Measurements from ENCODE around the gene SMAD6.

Gene SMAD6

GRCh38 chr15:66670175-66670574 is 31.9 kb upstream of the SMAD6 start:
- Mint-ChIP-seq H3K4me3 (no peak overlapping the region), H3K9me3 (no peaks in the 10 kb centered on the region)

DNA sequence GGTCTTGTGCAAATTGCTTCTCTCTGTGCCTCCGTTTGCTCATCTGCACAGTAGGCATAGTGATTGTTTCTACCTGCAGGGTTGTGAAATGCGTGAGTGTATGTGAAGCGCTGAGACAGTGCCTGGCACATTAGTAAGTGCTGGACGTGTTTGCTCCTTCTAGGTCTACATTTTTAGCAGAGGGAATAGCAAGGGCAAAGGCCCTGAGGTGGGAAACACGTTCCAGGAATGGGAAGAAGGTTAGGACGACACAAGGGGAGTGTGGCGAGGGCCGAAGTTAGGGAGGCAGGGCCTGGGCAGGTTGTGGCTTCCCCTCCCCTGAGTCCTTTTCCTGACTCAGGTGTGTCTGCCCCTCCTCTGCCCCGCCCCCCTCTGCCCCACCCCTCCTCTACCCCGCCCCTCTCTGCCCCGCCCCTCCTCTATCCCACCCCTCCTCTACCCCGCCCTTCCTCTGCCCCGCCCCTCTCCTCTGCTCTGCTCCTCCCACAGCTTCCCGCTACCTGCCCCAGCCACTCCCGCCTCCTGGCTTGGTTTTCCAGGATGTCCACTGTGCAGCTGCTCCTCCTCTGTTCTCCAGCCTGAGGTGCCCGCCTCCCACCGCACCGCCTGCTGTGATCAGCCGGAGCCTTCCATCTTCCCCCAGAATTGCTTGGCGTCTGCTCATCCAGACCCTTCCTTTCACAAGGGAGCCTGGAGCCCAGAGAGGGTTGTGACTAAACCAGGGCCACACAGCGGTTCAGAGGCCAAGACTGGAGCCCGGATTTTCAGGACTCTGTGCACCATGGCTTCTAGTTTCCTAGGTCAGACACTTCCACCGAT is 31.1 kb upstream of the SMAD6 start:
- H3K4me3 Mint-ChIP-seq: no peak overlapping the region
- H3K27me3 Mint-ChIP-seq: no peaks in the 10 kb centered on the region
- no peaks in the 10 kb centered on the region for H3K36me3 Mint-ChIP-seq
- no peaks in the 10 kb centered on the region for H3K9me3 Mint-ChIP-seq
- peaks cover 23% of the 10 kb centered on the region for H3K4me1 Mint-ChIP-seq
- H3K27ac Mint-ChIP-seq: no peak overlapping the region

More at GRCh38 chr15:66670175-66670574, 31.9 kb upstream of the SMAD6 start:
- Mint-ChIP-seq H3K4me1 (peaks cover 19% of the 10 kb centered on the region), H3K36me3 (no peaks in the 10 kb centered on the region), H3K27ac (no peak overlapping the region), H3K27me3 (no peaks in the 10 kb centered on the region)

DNA sequence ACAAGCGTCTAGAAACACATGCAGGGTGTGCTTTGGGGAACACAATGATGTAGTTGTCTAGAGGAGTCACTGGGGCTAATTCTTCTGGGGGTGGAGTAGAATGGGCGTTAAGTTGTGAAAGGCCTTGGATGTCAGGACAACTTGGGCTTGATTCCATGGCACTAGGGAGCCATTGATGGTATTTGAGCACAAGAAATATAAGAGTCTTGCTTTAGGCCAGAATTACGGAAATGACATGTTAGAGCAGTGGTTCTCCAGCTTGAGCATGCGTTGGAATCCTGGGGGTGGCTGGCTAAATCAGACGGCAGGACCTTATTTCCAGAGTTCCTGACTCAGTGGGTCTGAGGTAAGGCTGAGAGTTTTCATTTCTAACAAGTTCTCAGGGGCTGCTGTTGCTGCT is 29.2 kb upstream of the SMAD6 start:
- H3K27me3 Mint-ChIP-seq: no peaks in the 10 kb centered on the region
- H3K9me3 Mint-ChIP-seq: no peaks in the 10 kb centered on the region
- no peaks in the 10 kb centered on the region for H3K36me3 Mint-ChIP-seq
- H3K27ac Mint-ChIP-seq: no peak overlapping the region
- no peak overlapping the region for H3K4me3 Mint-ChIP-seq
- H3K4me1 Mint-ChIP-seq: peaks cover 23% of the 10 kb centered on the region

DNA sequence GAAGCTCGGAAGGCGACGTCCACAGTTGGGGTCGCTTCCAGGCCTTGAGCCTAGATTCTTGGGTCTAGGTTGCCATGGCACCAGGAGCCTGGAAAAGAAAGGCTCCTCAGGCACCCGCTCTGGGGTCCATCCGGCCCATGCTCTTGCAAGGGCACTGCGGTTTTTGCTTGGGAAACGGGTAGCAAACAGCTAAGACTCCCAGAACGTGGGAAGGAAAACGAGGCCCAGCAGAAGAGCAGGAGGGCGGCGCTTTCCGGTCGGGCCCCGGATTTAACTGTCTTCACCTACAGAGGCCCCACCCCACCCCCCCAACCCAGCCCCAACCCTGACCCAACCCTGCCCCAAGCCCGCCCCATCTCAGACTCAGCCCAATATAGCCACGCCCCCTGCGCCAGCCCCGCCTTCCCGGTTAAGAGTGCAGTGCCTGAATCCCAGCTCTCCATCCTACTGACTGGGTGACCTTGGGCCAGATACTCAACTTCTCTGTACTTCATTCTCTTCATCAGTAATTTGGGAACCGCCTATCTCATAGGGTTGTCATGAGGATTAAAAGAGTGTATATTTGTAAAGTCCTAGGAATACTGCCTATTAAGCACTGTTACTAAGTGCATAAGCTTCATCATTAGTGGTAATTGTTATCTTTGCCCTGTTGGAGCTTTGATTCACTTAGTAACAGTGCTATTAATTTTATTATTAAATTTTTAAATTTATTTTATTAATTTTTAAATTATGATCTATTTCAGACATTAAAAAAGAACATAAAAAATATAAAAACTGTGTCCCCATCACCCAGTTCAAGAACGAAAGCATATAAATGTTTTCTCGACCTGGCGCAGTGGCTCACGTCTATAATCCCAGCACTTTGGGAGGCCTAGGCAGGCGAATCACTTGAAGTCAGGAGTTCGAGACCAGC is 28.4 kb upstream of the SMAD6 start:
- peaks cover 23% of the 10 kb centered on the region for H3K4me1 Mint-ChIP-seq
- no peaks in the 10 kb centered on the region for H3K9me3 Mint-ChIP-seq
- no peaks in the 10 kb centered on the region for H3K36me3 Mint-ChIP-seq
- no peak overlapping the region for H3K27ac Mint-ChIP-seq
- no peaks in the 10 kb centered on the region for H3K27me3 Mint-ChIP-seq
- no peak overlapping the region for H3K4me3 Mint-ChIP-seq

DNA sequence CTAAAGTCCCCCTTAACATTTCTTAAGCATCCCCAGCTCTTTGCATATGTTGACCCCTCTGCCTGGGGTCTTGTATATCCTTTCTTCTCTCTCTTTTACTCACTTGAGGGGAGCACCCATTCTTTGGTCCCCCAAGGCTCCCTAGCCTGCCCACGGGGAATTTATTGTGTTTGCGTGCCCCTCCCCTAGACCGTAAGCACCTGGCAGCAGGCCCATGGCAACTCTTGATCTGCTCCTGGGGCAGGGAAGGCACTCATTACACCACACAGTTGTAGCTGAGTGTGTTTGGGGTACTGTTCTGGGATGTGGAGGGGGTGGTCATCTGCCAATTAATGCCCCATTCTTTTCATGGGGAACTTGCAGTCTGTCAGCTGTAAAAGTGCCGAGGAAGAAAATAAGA is 27.3 kb upstream of the SMAD6 start:
- Mint-ChIP-seq H3K27ac (peak overlapping the region; percentile 69), H3K4me1 (peaks cover 23% of the 10 kb centered on the region), H3K4me3 (no peak overlapping the region), H3K36me3 (no peaks in the 10 kb centered on the region), H3K9me3 (no peaks in the 10 kb centered on the region), H3K27me3 (no peaks in the 10 kb centered on the region)

GRCh38 chr15:66675446-66675845 is 26.6 kb upstream of the SMAD6 start:
- H3K27ac Mint-ChIP-seq: no peak overlapping the region
- no peaks in the 10 kb centered on the region for H3K27me3 Mint-ChIP-seq
- H3K4me1 Mint-ChIP-seq: peaks cover 23% of the 10 kb centered on the region
- H3K4me3 Mint-ChIP-seq: no peak overlapping the region
- H3K9me3 Mint-ChIP-seq: no peaks in the 10 kb centered on the region
- H3K36me3 Mint-ChIP-seq: no peaks in the 10 kb centered on the region

- Mint-ChIP-seq H3K4me3 (no peak overlapping the region), H3K27ac (no peak overlapping the region), H3K27me3 (no peaks in the 10 kb centered on the region), H3K36me3 (peaks cover 2% of the 10 kb centered on the region), H3K9me3 (peaks cover 5% of the 10 kb centered on the region), H3K4me1 (peaks cover 23% of the 10 kb centered on the region)
Measured at GRCh38 chr15:66677336-66677735, 24.7 kb upstream of the SMAD6 start.

DNA sequence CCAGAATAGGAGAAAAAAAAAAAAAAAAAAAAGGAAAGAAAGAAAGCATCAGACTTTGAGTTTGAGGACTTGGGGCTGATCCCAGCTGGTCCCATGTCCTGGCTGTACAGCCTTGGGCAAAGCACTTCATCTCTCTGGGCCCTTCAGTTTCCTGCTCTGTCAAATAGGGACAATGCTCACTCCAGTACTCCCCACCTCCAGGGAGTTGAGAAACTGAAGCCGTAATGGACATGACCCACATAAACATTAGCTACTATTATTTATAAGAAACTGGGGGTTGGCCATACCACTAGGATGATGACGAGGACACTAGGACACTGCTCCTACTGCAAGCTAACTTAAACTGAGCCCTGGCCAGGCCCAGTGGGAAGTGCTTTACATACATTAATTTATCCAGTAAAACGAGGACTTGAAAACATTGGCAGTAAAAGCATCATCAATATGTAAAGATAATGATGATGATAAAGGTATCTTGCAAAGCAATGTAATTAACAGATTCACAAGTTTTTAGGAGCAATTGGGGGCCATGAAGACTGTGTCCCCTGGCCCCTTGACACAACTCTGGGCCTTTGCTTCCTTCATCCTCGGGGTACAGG is 22.9 kb upstream of the SMAD6 start:
- H3K36me3 Mint-ChIP-seq: peaks cover 2% of the 10 kb centered on the region
- H3K9me3 Mint-ChIP-seq: peaks cover 5% of the 10 kb centered on the region
- H3K27me3 Mint-ChIP-seq: no peaks in the 10 kb centered on the region
- no peak overlapping the region for H3K4me3 Mint-ChIP-seq
- no peak overlapping the region for H3K27ac Mint-ChIP-seq
- peaks cover 11% of the 10 kb centered on the region for H3K4me1 Mint-ChIP-seq

DNA sequence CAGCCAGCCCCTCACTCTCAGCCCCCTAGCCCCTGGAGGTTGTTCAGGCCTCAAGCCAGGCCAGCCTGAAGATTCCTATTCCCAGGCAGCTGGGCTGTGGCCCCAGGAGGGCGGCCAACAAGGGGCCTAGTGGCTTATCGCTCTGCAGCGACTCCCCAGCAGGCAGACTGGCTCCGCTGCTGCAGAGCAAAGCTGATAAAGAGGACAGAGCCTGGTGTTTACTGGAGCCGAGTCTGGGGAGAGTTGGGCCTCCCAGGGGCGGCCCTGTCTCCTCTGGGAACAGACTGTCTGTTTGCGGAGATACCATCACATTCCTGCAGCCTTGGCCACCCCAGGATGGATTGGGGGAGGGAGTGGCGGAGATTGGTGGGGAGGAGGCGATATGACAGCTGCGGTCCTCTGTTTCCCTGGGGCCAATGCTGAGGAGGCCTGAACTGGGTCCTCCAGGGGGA is 22.4 kb upstream of the SMAD6 start:
- Mint-ChIP-seq H3K9me3 (peaks cover 5% of the 10 kb centered on the region), H3K4me3 (no peak overlapping the region), H3K27ac (no peak overlapping the region), H3K36me3 (peaks cover 2% of the 10 kb centered on the region), H3K4me1 (peaks cover 8% of the 10 kb centered on the region), H3K27me3 (no peaks in the 10 kb centered on the region)

GRCh38 chr15:66680502-66680901 is 21.5 kb upstream of the SMAD6 start:
- H3K27ac Mint-ChIP-seq: no peak overlapping the region
- no peaks in the 10 kb centered on the region for H3K27me3 Mint-ChIP-seq

DNA sequence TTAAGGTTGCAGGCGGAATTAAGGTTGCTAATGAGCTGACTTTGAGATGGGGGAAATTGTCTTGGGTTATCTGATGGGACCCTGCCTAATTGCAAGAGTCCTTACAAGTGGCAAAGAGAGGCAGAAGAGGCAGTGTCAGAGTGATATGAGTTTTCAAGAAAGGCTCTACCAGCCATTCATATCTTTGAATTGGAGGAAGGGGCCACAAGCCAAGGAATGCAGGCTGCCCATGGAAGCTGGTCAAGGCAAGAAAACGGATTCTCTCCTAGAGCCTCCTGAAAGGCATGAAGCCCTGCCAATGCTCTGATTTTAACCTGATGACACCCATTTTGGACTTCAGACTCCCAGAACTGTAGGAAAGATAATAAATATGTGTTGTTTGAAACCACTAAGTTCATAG is 20.6 kb upstream of the SMAD6 start:
- Mint-ChIP-seq H3K4me1 (no peaks in the 10 kb centered on the region), H3K9me3 (peaks cover 5% of the 10 kb centered on the region), H3K36me3 (peaks cover 2% of the 10 kb centered on the region), H3K4me3 (no peak overlapping the region), H3K27me3 (no peaks in the 10 kb centered on the region), H3K27ac (no peak overlapping the region)

More at GRCh38 chr15:66680502-66680901, 21.5 kb upstream of the SMAD6 start:
- H3K4me3 Mint-ChIP-seq: no peak overlapping the region
- H3K9me3 Mint-ChIP-seq: peaks cover 5% of the 10 kb centered on the region
- H3K4me1 Mint-ChIP-seq: peaks cover 2% of the 10 kb centered on the region
- peaks cover 2% of the 10 kb centered on the region for H3K36me3 Mint-ChIP-seq

- no peaks in the 10 kb centered on the region for H3K27me3 Mint-ChIP-seq
- no peak overlapping the region for H3K4me3 Mint-ChIP-seq
- H3K36me3 Mint-ChIP-seq: peaks cover 2% of the 10 kb centered on the region
- no peaks in the 10 kb centered on the region for H3K4me1 Mint-ChIP-seq
- no peak overlapping the region for H3K27ac Mint-ChIP-seq
- peaks cover 5% of the 10 kb centered on the region for H3K9me3 Mint-ChIP-seq
Measured at GRCh38 chr15:66682246-66682645, 19.8 kb upstream of the SMAD6 start.

DNA sequence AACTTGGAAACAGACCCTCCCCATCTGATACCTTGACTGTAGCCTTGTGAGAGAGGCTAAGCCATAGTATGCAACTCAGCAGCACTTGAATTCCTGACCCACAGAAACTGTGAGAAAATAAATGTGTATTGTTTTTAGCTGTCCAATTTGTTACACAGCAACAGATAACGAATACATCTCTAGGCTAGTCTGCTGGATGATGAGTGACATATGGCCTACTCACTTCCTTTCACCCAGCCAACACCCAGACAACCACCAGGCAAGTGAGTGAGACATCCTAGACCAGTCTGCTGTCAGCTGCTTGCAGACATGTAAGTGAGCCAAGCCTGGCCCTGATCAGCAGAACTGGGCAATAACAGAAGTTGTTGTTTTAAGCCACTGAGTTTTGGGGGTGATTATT is 19.2 kb upstream of the SMAD6 start:
- H3K27ac Mint-ChIP-seq: no peak overlapping the region

DNA sequence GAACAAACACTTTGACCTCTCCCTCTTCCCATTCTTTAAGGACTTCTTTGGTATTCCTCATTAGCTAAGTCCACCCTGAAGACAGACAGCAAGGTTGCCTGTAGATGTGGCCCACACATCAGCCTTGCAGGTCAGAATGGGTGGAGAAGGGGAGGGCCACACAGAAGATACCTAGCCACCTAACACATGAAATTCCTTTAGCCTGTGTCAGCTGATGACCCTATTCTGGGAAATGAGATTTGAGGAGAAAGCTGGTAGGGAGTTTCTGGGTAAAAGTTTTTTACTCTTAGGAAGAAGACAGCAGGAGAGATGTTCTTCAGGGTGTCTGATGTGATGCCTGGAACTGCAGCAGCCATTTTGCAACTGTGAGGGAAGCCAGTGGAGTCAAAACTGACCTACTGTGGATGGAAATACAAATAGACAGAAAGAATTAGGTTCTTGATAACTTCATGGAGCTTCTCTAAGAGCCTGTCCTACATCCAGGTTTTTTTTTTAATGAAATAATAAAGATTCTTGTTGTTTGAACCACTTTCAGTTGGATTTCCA is 17.8 kb upstream of the SMAD6 start:
- H3K4me1 Mint-ChIP-seq: no peaks in the 10 kb centered on the region
- no peak overlapping the region for H3K27ac Mint-ChIP-seq

More for the DNA sequence above, 19.2 kb upstream of the SMAD6 start:
- Mint-ChIP-seq H3K4me3 (no peak overlapping the region), H3K27me3 (no peaks in the 10 kb centered on the region), H3K9me3 (peaks cover 5% of the 10 kb centered on the region), H3K36me3 (peaks cover 2% of the 10 kb centered on the region), H3K4me1 (no peaks in the 10 kb centered on the region)

GRCh38 chr15:66685638-66686150 is 16.3 kb upstream of the SMAD6 start:
- Mint-ChIP-seq H3K27me3 (no peaks in the 10 kb centered on the region), H3K9me3 (peaks cover 5% of the 10 kb centered on the region), H3K4me1 (no peaks in the 10 kb centered on the region), H3K4me3 (no peak overlapping the region), H3K27ac (no peak overlapping the region), H3K36me3 (peaks cover 2% of the 10 kb centered on the region)

More for the DNA sequence above, 17.8 kb upstream of the SMAD6 start:
- no peak overlapping the region for H3K4me3 Mint-ChIP-seq
- H3K9me3 Mint-ChIP-seq: peaks cover 5% of the 10 kb centered on the region
- H3K27me3 Mint-ChIP-seq: no peaks in the 10 kb centered on the region
- peaks cover 2% of the 10 kb centered on the region for H3K36me3 Mint-ChIP-seq
